Melanocyte of skin (primary cell): ENCODE results near the gene MINAR1. TPM values are rescaled to one million over a fixed set of nuclear protein-coding genes. Genes with fewer than 3 reads are reported as not detected.

Source experiments
- total RNA-seq, 2 donors: library from RNA; depleted of rRNA; stranded (reverse); fragments of >200 nt; gene quantifications; 2 replicates each; pipeline ENCODE4 v1.2.3, GENCODE V29; 2012

The MINAR1 gene, protein sequence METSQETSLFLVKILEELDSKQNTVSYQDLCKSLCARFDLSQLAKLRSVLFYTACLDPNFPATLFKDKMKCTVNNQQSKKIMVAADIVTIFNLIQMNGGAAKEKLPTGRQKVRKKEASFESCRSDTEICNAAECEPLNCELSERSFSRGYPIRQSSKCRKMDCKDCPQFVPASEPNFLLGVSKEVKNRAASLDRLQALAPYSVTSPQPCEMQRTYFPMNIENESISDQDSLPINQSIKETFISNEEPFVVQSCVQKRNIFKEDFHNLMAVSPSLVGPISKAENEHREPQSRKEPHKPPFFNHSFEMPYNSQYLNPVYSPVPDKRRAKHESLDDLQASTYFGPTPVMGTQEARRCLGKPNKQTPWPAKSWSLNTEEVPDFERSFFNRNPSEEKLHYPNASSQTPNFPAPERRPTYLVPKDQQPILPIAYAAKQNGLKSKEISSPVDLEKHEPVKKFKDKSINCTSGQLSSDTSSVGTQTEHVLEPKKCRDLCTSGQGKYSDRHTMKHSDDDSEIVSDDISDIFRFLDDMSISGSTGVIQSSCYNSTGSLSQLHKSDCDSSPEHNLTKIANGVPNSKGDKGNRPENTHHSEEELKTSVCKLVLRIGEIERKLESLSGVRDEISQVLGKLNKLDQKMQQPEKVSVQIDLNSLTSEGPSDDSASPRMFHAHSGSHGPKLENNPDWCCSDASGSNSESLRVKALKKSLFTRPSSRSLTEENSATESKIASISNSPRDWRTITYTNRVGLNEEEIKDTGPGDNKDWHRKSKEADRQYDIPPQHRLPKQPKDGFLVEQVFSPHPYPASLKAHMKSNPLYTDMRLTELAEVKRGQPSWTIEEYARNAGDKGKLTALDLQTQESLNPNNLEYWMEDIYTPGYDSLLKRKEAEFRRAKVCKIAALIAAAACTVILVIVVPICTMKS
- total RNA-seq: 1 to 10 TPM in 1 of 2 donors, under 1 TPM in 1; 1.00 to 1.7 TPM

DNA sequence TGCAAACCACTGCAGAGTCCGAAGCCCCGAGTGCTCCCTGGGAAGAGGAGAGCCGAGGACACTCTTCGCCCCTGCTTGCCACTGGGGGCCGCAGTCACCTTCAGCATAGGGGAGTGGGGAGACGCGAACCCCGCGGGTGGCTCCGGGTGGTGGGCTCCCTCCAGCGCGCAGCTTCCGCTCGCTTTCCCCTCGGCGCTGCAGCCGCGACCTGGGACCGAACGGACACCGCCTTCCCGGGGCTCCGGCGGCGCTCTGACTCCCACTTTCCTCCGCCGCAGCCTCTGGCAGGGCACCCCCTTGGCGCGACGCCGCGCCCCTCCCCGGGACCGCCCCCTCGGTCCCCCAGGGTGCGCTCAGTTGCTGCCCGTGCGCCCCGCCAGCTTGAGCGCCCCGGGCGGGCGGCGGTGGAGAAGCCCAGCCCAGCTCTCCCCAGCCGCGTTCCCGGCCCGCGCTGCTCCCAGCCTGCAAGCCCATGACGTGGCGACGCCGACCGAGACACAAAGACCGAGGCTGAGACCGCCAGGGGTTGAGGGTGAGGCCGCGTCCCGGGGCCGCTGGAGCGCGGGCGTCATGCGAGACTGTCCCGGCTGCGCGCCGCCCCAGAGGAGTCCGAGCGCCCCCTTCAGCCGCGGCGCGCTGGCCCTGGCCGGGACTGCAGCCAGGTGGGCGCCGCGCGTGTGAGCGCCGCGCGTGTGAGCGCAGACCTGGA is at the start of gene MINAR1:
Gene MINAR1 (plus strand): TSS at position 701 of the 709 bp plus-strand sequence. CDS start 23,812 bp downstream, outside the sequence.

Other genes starting within 250 kb of the MINAR1 start
- not detected for gene ANKRD34C, start 149.6 kb upstream of the MINAR1 start, total RNA-seq
- gene TMED3, start 121.2 kb upstream of the MINAR1 start, total RNA-seq: 100 to 1,000 TPM in 1 of 2 donors, 10 to 100 TPM in 1; 78.1 to 123 TPM